Stimulated activated CD8-positive, alpha-beta memory T cell treated with anti-CD3 and anti-CD28 coated beads, Interleukin-4, amount 100 ng/mL, for 4 hours (primary cell): ENCODE measurements around the gene BCAR1.
"Not testable (repeated sequence)": the region's sequence is repeated elsewhere in the genome, so short reads cannot be mapped to it uniquely, and the experiment has no call there.

Experiments
- DNase-seq, 2 donors: peaks; one replicate each; pipeline ENCODE4 v3.0.0-alpha.2; 2020; ENCODE audit warnings: low read depth in 2 of 2, low spot score in 1 of 2

BCAR1 gene

DNA sequence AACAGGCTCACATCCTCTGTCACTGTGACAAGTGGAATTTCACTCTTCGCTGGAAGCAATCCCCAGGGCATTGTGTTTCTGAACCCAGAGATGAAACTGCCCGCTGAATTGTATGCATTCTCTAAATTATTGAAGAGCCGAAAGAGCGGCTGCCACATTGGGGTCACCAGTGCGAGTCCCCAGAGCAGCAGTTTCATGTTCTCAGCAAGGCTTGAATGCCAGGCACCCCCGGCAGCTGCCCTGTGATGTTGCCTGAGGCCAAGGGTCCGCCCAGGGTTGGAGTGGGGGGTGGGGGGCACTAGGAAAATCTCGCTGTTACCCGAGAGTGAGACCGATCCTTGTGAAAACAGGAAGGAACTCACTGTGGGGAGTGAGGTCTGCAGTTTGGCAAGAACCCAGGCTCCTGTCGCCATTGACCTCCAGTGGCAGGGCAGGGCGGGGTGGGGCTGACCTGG lies 20.7 kb upstream of the BCAR1 start:
- DNase-seq: no peak

DNA sequence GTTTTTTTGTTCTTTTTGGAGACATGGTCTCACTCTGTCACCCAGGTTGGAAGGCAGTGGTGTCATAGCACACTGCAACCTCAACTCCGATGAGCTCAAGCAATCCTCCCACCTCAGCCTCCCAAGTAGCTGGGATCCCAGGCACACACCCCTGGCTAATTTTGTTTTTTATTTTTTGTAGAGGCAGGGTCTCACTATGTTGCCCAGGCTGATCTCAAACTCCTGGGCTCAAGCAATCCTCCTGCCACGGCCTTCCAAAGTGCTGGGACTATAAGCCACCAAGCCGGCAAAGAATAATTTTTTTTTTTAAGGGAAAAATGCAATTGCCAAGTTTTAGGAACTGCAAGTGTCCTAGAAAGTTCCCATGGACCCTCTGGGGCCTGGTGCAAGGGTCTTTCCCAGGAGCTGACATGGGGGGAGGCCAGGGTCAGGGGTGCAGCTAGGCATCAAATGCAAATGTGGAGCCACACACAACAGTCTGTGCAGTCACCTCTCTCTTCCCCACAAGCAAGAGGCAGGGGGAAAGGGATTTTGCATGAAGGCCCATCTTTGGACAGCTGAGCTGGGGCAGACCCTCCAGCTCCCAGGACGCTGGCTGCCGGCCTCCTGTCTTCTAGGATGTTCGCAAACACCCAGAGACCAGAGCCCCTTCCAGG lies 20.1 kb upstream of the BCAR1 start:
- no peak for DNase-seq

DNA sequence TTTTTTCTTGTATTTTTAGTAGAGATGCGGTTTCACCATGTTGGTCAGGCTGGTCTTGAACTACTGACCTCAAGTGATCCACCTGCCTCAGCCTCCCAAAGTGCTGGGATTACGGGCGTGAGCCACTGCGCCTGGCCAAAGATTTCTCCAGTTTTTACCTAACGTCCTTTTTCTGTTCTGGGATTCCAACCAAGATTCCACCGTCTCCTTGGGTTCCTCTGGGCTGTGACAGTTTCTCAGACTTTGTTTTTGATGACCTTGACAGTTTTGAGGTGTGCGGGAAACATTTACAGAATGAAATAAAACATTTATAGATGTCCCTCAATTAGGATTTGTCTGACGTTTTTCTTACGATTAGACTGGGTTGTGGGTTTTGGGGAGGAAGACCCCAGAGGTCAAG lies 17.9 kb upstream of the BCAR1 start:
- not testable (repeated sequence) for DNase-seq

DNA sequence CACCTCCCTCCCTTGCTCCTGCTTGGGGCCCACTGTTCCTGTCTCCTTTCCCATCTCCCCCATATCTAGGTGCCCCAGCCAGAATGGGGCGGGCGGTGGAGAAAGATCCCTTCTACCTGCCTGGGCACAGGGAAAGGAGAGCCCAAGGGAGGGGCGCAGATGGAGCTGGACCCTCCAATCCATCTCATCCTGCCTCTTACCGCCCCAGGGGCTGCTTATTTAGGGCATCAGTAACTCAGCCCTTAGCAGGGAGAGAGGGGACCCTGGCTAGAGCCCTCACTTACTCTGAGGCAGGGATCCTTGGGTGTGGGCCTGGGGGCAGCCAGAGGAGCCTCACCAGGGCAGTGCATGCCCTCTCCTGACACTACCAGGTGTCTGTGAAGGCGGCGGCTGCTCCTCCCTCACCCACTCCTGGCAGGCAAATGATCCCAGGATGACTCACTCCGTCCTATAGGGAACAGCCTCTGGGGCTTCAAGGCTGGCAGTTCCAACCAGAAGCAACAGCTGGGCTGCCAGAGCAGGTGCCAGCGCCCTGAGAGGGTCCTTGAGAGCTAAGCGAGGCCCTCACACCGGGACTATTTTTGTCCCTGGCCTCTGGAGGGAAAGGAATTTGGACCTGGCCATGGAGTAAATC lies 16.3 kb upstream of the BCAR1 start:
- no peak for DNase-seq

DNA sequence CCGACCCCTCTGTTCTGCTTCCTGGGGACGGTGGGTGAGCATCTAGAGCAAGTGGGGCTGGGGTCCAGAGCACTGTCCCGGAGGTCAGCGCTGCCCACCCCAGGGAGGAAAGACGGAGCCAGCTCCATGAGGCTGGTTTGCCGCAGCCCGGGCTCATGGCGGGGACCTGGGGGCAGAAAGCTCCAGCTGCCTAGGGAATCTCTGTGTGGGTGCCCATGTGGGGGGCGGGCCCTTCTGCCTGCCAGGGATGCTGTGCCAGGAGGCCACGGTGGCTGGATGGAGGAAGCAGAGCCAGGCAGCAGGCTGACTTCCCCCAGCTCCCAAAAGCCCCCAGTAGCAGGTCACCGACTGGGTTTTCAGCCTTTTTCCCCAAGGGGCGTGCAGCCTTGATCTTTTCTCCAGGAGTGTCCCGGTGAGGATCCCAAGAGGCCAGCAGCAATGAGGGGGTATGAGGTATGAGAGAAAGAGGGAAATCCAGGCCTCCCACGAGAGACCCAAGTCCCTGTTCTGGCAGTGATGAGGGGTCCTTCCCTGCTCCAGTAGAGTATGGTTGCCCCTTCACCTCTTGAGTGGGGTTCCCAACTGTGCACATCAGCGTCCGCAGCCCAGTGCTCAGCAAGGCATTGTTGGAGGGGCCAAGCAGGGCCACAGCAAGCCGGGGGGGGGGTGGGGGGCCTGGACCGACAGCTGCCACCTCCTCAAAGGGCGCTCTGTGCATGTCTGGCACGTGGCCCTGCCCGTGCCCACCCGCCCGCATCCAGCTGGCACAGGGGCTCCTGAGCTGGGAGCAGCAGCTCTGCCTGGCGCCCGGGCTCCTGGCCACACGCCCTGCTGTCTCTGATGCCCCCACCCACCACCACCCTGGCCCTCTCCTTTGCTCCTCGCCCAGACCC lies 15.6 kb upstream of the BCAR1 start:
- DNase-seq: no peak

DNA sequence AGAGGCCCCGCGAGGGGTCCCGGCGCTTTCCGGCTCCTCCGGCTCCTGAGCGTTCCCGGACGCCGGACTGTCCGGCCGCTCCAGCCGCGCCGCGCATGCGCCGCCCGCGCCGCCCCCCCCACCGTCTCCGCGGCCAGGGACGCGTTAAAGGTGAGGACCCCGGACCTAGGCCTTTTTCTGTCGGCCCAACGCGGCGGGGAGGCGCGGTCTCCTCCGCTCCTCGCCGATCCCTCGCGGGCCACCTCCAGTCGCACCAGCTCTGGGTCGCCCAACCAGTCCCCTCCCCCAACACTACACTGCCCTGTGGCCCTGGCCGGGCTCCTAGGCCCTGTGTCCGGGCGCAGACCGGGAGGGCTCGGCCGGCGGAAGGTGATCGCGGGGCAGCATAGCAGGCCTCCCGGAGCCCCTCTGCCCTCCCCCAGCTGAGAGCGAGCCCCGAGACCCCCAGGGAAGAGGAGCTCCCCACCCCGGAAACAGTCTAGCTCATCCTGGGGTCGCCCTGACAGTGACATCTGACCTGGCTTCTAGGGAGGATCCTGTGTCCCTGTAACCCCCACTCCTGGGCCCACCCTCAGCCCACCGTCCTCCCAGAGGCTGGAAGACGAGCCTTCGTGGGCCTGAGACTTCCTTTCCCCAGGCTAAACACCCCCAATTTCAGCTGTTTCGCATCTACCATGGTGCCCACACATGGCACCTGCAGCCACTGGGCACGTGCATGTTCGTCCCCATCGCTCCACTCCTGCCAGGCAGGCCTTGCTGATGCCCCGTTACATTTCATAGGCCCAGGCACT lies 14.7 kb upstream of the BCAR1 start:
- no peak for DNase-seq

DNA sequence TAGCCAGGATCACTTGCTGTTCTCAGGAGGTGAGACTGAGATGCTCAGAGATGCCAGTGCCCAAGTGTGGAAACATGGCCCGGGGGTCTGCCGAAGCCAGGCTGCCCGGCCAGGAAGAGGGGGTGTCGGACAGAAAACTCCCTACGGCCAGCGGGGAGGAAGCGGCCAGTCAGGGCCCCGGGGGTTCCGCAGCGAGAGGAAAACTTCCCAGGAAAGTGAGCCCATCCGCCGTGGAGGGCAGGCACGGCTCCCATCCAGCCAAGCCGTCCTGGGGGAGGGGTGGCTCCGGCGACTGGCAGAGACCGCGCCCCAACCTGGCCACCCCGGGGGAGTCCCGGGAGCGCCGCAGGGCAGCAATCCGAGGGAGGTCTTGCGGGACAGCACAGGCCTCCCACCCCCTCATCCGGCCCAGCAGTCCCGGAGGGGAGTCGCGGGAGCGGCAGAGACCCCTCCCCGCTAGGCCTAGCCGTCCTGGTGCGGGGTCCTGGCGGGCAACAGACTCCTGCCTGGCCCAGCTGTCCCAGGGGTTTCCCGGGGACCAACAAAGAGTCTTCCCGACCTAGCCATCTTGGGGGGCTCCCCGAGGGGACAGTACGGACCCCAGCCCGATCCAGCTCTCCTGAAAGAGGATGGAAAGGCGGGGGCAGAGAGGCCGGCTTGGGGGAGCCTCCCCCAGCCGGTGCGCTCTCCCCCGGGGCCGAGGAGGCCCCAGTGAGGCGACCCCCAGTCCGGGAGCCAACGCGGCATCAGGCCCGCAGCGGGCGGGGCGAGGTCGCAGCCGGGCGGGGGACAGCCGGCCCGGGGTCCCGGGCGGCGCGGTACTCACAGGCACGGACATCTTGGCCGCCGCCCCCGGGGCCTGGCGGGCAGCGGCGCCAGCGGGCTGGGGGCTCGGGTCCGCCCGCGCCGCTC lies 13.8 kb upstream of the BCAR1 start:
- no peak for DNase-seq

DNA sequence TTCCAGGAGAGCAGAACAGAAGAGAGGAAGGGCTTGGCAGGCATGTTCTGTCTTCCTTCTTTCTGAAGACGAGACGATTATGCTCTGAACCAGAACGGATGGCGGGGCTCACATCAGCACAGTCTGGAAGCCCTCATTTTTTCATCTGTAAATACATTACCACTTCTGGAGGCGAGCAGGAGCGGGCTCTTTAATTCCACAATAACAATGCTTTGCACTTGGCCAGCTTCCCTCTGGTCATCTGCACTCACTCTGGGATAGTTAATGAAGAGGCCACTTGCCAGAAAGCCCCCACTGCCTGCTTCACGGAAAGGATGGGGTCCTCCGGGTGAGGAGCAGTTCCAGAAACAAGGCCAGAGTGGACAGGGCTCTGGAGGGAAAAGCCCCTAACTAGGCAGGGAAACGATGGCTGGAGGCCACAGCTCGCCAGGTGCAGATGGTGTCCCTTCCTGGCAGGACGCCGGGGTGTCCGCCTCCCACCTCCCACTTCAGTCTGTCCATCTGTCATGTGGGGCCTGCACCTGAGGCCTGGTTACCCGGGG lies 13.1 kb upstream of the BCAR1 start:
- DNase-seq: no peak

DNA sequence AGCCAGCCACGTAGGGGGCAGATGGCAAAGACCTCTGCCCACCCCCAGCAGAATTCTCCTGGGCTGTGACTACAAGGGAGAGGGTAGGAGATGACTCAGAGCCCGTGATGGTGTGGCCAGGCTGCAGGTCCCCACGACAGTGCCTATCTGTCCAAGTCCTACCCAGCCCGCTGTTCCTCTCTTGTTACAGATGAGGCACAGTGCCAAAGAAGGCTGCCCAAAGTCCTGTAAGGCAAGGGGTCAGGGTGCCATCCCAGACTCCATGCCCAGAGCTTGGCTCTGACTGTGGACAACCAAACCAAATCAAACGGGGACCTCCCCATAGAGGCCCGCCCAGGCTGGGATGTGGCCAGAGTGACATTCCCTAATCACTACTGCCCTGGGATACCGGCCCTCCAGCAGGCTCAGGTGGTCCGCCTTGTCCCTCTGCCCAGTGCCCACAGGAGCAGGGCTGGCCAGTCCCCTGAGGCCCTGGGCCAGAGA lies 12.6 kb upstream of the BCAR1 start:
- no peak for DNase-seq

DNA sequence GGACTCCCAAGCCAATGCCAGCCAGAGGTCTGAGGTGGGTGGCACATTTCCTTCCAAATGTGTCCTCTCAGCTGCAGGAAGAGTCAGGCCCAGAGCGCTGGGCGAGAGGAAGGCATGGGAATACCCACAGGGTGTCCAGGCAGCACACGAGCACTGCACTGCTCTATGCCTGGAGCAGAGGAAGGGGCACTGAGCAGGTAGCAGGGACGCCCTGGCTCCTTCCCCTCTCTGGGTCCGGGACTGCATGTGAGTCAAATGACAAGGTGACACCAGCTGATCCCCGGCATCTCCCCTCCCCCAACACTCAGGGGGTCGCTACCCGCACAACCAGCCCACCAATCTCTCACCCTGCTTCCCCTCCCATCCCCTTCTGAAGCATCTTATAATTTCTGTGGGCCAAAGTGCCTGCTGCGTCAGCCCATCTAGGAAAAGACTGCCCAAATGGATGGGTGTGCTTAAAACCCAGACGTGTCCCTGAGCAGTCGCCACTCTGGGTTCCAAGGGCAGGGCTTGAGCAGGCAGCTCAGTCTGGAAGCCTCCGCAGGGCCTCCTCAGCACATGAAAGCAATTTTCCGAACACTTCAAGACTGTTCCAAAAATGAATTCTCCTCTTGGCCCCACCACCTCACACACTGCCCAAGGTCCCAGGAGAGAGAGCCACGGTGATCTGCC lies 12.0 kb upstream of the BCAR1 start:
- DNase-seq: no peak

DNA sequence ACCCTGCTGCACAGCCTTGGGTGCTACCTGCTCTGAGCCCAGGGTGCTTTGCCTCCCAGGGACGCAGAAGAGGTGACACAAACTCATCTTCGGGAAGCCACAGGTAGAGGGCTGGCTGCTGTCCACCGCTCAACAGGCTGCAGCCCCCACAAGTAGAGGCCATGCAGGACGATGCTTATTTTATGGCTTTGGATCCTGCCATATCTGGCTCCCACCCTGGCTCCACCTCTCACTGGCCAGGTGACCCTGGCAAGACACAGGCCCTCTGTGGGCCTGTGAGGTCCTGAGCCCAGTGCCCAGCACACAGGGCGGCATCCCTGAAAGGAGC lies 11.3 kb upstream of the BCAR1 start:
- DNase-seq: no peak

DNA sequence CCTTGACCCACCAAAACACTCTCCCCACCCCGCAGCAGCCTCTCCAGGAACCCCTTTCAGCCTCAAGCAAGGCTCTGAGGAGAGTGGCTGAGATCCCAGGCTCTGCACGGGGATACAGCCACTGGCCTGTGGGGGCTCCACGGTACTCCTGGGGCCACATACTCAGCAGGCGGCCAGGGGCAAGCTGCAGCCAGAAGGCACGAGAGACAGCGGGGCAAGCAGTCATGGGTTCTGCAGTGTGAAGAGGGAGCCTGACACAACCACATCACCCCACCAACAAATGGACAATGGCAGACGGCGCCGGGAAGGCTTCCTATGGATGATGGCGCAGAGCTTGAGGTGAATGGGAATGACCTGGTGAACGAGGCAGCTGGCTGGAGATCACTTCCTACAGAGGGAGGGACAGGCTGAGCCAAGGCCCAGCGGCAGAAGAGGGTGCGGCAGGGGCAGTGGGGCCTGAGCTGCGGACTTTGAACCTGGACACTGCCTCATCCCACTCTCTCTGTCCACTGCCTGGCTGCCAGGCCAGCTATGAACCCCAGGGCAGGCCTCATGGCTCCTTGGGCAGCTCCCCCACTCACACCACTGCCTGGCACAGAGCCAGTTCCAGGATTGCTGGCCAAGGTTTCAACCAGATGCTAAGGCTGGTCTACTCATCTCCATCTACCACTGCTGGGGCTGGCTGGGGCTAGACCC lies 10.8 kb upstream of the BCAR1 start:
- no peak for DNase-seq

DNA sequence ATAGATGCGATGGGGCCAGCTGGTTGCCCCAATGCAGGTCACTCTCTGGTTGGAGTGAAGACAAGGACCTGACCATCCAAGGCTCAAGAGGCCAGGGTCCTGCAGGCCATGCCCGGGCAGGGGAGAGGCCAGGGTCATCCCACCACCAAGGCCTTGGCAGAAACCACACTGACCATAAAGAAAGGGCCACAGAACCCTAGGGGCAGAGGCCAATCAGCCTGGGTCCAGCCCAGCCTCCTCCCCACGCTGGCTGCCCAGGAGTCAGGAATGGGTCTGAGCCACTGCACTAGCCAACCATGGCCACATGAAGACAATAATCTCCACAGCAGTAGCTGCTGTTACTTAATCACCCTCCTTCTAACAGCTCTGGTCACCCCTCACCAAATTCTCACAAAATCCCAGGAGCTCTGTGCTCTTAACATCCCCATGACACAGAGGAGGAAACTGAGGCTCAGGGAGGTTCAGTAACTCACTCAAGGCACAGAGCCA lies 10.2 kb upstream of the BCAR1 start:
- DNase-seq: no peak

DNA sequence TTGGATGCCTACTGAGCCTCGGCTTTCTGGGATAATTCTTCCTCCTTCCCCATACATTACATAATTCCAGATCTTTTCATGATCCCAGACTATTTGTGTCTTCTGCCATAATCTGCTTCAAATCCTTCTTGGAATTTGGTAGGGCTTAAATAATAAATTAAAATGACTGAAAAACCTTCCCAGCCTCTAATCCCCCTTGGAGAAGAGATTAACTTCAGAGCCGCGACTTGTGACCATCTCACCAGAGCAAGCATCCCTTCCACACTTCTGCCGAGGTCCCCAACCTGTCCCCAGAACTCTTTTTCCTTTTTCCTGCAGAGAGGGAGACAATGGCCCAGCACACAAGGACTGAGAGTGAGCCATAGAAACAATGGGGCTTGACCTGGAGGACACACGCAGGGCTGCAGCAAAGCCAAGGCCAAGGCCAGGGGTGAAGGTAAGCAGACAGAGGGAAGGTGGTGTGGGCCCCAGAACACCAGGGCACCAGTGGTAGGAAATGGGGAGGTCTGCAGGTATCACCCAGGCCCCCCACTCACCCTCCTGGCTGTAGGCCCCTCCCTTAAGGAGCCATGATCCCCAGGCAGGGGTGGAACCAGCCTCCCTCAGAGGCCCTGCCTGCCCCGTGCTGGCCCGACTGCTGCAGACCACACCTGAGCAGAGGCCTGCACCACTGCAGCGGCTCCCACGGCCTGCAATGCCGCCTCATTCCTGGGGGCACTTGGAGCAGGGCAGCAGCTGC lies 9.6 kb upstream of the BCAR1 start:
- DNase-seq: no peak

DNA sequence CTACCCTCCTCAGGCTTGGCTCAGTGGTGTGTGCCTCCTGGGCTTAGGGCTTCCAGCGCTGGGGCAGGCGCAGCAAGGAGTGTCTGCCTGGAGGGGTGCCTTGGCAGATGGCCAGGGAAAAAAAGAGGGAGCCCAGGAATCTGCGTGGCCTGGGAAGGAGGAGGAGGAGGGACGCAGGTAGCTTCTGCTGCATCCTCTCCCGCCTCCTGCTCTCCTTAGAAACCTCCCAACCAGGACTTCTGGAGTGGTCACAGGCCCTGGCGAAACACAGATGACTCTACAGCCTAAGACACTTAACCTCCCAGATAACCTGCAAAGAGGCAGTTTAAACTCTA lies 7.3 kb upstream of the BCAR1 start:
- no peak for DNase-seq

DNA sequence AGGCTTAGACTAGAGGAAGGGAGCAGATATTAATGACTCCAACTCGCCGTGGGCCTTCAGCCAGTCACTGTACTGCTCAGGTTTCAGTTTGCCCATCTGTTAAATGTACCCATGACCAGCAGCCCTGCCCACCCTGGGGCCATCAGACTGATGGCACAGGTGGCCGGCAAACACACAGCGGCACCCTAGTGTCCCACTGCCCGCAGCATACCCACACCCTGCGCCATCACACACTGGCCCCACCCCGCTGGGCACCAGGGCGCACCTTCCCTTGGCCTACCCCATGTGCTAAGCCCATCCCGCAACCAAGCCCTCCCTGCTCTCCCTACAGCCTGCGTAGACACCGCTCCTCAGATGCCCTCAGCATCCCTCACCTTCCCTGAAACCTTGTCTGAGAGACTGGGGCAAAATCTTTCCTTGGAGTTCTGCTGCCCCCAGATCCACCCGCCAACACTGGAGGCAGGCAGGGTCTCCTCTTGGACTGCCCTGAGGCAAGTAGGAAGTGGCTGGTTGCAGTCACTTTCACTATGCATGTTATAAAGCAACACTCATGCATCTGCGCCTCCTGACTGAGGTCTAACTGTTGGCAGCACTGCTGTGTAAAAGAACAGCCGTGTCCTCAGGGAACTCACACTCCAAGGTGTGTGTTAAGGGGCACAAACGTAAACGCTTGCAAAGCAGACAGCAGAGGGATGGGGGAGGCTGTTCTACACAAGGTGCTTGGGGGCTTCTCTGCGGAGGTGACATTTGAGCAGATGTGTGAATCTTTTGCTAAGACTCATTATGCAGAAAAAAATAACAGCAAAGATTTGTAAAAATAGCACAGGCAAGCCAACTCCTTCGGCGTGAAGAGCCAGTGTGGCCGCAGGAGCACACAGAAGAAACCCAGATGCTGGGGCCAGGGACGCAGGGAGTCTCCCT lies 6.7 kb upstream of the BCAR1 start:
- no peak for DNase-seq

DNA sequence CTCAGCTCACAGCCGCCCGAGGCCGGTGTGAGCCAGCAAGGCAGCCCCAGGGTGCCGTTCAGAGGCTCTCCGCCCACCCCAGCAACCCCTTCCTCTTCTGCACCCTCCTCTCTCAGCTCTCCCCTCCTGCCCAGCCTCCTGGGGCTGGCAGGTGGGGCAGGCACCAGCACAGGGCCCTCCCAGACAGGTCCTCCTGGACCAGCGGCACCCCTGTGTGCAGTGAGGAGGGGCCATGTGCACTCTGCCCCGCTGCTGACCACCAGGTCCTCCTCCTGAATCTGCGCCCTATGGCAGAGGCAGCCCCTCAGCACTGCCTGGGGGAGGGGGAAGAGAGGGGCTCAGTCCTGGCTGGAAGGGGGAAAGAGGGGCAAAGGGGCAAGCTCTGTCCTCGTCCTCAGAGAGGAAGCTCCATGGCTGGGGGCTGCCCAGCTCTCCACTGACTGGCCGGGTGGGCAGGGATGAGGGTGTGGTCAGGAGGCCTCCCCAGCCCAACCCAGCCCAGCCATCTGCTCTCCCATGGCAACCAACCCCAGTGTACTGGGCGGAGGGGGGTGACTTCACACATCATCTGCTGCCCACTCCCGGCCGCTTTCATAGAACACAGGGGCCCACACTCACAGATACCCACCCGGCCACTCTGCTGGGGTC lies 5.4 kb upstream of the BCAR1 start:
- DNase-seq: no peak
